Smooth muscle cell (in vitro differentiated cells): ENCODE results near the gene B4GALT5. TPM values are rescaled to one million over a fixed set of nuclear protein-coding genes. Genes with fewer than 3 reads are reported as not detected.

Experiments
- DNase-seq: peaks from one replicate; lab custom pipeline; 2025; ENCODE audit not compliant: unreplicated experiment; lab: John Stamatoyannopoulos, UW
- H2AFZ ChIP-seq: fragments of 200-600 bp; sonication (generic); 2 replicates; pipeline ENCODE4 v1.6.0; 2016; ENCODE audit warnings: antibody characterized with exemption, low read depth, mild to moderate bottlenecking
- H3F3A ChIP-seq: fragments of 200-600 bp; sonication (generic); 2 replicates; pipeline ENCODE4 v1.6.0; 2017; ENCODE audit warnings: antibody characterized with exemption, low read depth
- H3K27ac ChIP-seq: fragments of 200-600 bp; sonication (generic); 2 replicates; pipeline ENCODE4 v1.5.1; 2016; ENCODE audit warnings: low read depth, mild to moderate bottlenecking
- H3K27me3 ChIP-seq: fragments of 200-600 bp; sonication (generic); 2 replicates; pipeline ENCODE4 v1.6.1; 2016; ENCODE audit warnings: low read depth, mild to moderate bottlenecking
- H3K36me3 ChIP-seq: fragments of 200-600 bp; sonication (generic); 2 replicates; pipeline ENCODE4 v1.5.1; 2016; ENCODE audit warnings: low read depth
- H3K4me1 ChIP-seq: fragments of 200-600 bp; sonication (generic); 2 replicates; pipeline ENCODE4 v1.5.1; 2016; ENCODE audit warnings: low read depth
- H3K4me2 ChIP-seq: fragments of 200-600 bp; sonication (generic); 2 replicates; pipeline ENCODE4 v1.6.0; 2016; ENCODE audit warnings: mild to moderate bottlenecking
- H3K4me3 ChIP-seq: fragments of 200-600 bp; sonication (generic); 2 replicates; pipeline ENCODE4 v1.5.1; 2016; ENCODE audit warnings: mild to moderate bottlenecking
- H3K79me2 ChIP-seq: fragments of 200-600 bp; sonication (generic); 2 replicates; pipeline ENCODE4 v1.6.0; 2016; ENCODE audit warnings: low read depth, mild to moderate bottlenecking
- H3K9ac ChIP-seq: fragments of 200-600 bp; sonication (generic); 2 replicates; pipeline ENCODE4 v1.6.0; 2016; ENCODE audit warnings: low read depth
- H3K9me3 ChIP-seq: fragments of 200-600 bp; sonication (generic); replicated peaks from 2 replicates; pipeline ENCODE4 v1.5.1; 2016; ENCODE audit warnings: low read depth
- H4K20me1 ChIP-seq: fragments of 200-600 bp; sonication (generic); 2 replicates; pipeline ENCODE4 v1.6.0; 2016; ENCODE audit warnings: low read depth
- WGBS: methylation state at CpG from one replicate; pipeline ENCODE4 v1.1.7; 2016; ENCODE audit warnings: low lambda C conversion rate; 5-methylcytosine and 5-hydroxymethylcytosine counted together
- polyA plus RNA-seq: library from polyadenylated mRNA; unstranded; fragments of >200 nt; fragmentation: Nextera tagmentation; extraction: Ambion mirVana; gene quantifications from 2 replicates; pipeline ENCODE4 v1.2.1, GENCODE V29; 2016
- total RNA-seq: library from RNA; depleted of rRNA; stranded (reverse); fragments of >200 nt; gene quantifications from 2 replicates; pipeline ENCODE4 v1.2.3, GENCODE V29; 2014
- TF ChIP-seq, protein P1 (sequence below): fragments of 200-600 bp; sonication (generic); IDR thresholded peaks from 2 replicates; pipeline ENCODE4 v1.5.1; 2017; ENCODE audit warnings: borderline replicate concordance, mild to moderate bottlenecking, antibody characterized with exemption; ENCODE audit not compliant: insufficient read depth, poor library complexity, severe bottlenecking

The B4GALT5 gene
- total and polyA plus RNA-seq, 2 experiments from 2014 or later = 8.2 to 26.0 TPM

GRCh38 chr20:49594931-49595315 lies 118.8 kb downstream of the B4GALT5 start:
- no peak overlapping the region for H3K9ac ChIP-seq
- no peak overlapping the region for H2AFZ ChIP-seq
- no peaks in the 10 kb centered on the region for H3K9me3 ChIP-seq
- H3K4me2 ChIP-seq = no peak overlapping the region
- no peaks in the 10 kb centered on the region for H3K4me1 ChIP-seq
- H3K79me2 ChIP-seq = no peaks in the 10 kb centered on the region
- H4K20me1 ChIP-seq = no peaks in the 10 kb centered on the region
- 82% methylated on average over 6 of the region's 6 CpGs for WGBS
- H3K36me3 ChIP-seq = no peaks in the 10 kb centered on the region
- DNase-seq = no peak
- no peaks in the 10 kb centered on the region for H3F3A ChIP-seq
- H3K27me3 ChIP-seq = no peaks in the 10 kb centered on the region
- H3K4me3 ChIP-seq = no peak overlapping the region
- no peak overlapping the region for H3K27ac ChIP-seq
- TF ChIP-seq, protein P1, sequence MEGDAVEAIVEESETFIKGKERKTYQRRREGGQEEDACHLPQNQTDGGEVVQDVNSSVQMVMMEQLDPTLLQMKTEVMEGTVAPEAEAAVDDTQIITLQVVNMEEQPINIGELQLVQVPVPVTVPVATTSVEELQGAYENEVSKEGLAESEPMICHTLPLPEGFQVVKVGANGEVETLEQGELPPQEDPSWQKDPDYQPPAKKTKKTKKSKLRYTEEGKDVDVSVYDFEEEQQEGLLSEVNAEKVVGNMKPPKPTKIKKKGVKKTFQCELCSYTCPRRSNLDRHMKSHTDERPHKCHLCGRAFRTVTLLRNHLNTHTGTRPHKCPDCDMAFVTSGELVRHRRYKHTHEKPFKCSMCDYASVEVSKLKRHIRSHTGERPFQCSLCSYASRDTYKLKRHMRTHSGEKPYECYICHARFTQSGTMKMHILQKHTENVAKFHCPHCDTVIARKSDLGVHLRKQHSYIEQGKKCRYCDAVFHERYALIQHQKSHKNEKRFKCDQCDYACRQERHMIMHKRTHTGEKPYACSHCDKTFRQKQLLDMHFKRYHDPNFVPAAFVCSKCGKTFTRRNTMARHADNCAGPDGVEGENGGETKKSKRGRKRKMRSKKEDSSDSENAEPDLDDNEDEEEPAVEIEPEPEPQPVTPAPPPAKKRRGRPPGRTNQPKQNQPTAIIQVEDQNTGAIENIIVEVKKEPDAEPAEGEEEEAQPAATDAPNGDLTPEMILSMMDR = no peak

DNA sequence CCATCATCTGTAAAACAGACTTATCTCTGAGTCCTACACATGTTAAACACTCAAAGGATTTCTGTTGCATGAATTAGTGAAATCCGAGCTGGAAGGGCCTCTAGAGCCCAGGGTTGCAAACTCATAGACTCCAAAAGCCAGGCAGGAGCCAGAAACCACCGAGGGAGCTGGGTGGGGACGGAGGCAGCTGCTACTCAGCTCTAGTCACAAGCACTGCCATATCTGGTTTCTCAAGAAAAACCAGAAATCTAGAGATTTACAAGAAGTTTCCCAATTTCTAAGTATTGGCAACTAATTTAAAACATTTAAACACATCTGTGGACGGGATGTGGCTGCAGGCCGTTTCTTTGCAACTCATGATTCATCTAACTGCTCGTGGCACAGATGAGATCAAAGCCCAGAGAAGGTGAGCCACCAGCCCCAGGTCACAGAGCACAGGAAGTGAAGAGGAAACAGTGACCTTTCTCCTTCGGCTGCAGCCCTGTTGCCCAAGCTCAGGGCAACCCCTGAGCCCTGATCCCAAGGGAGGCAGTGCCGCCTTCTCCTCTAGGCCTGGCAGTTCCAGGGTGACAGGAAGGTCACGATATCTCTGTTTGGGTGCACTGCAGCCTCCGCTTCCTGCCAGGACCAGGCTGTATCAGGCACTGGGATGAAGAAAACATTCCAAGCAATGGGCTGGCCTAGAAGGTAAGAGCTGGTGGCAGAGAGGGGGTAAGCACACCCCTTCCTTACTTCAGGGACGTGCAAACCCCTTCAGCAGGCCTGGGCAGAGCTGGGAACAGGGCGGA lies 119.3 kb downstream of the B4GALT5 start:
- Histone ChIP-seq H2AFZ (no peak overlapping the region), H3K4me1 (no peaks in the 10 kb centered on the region), H3K4me2 (no peak overlapping the region), H3K9me3 (no peaks in the 10 kb centered on the region), H3K79me2 (no peaks in the 10 kb centered on the region), H3K9ac (no peak overlapping the region), H3K27ac (no peak overlapping the region), H3K4me3 (no peak overlapping the region), H3F3A (no peaks in the 10 kb centered on the region), H3K27me3 (no peaks in the 10 kb centered on the region), H4K20me1 (no peaks in the 10 kb centered on the region), H3K36me3 (no peaks in the 10 kb centered on the region)
- TF ChIP-seq, protein P1 = no peak
- no peak for DNase-seq
- 38% methylated on average over 12 of the region's 12 CpGs for WGBS

DNA sequence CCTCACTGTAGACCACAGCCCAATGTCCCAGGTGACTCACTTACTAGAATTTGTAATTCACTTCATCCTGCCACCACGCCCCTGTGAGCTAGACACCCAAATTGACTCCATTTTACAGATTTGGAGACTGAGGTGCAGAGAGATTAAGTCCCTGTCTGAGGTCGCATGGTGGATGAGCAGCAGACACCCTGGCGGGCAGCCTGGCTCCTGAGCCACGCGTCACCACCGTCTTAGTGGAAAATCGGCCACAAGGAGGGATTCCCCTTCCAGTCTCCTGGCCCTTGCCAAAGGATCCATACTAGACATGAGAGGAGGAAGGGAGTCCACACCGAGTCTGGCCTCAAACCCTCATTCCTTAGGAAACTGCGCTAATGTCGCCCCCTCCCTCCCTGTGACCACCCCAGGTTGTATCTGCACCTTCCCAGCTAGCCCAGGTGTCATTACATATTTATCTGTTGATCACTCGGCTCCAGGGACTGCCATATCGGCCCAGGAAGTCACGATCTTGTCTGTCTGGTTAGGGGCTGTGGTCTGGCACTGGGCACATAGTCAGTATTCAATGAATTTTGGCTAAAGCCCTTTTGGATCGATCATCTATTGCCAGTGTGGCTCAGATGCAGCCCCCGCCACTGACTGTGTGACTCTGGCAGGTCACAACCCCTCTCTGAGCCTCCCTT lies 120.1 kb downstream of the B4GALT5 start:
- Histone ChIP-seq H3F3A (no peaks in the 10 kb centered on the region), H3K9ac (no peak overlapping the region), H3K4me3 (no peak overlapping the region), H3K79me2 (no peaks in the 10 kb centered on the region), H3K9me3 (no peaks in the 10 kb centered on the region), H3K36me3 (no peaks in the 10 kb centered on the region), H3K27me3 (no peaks in the 10 kb centered on the region), H3K4me2 (no peak overlapping the region), H3K27ac (no peak overlapping the region), H3K4me1 (no peaks in the 10 kb centered on the region), H2AFZ (no peak overlapping the region), H4K20me1 (no peaks in the 10 kb centered on the region)
- TF ChIP-seq, protein P1 = no peak
- whole genome bisulfite sequencing = 83% methylated on average over 15 of the region's 15 CpGs
- no peak for DNase-seq
